M059J (cell line): Measurements from ENCODE around the gene WDR26. TPM values are rescaled to one million over a fixed set of nuclear protein-coding genes. Genes with fewer than 3 reads are reported as not detected.
"Not testable (repeated sequence)": the region's sequence is repeated elsewhere in the genome, so short reads cannot be mapped to it uniquely, and the experiment has no call there.

Experiments used
- DNase-seq: peaks from one replicate; pipeline ENCODE4 v3.0.0-alpha.2; 2012; ENCODE audit warnings: low read depth
- total RNA-seq: library from RNA; depleted of rRNA; stranded (reverse); fragments of >200 nt; shearing (Covaris generic); gene quantifications from 2 replicates; pipeline ENCODE4 v1.2.3, GENCODE V29; 2014

WDR26 gene
- total RNA-seq, 1 experiment from 2014 or later: 58.6 TPM

DNA sequence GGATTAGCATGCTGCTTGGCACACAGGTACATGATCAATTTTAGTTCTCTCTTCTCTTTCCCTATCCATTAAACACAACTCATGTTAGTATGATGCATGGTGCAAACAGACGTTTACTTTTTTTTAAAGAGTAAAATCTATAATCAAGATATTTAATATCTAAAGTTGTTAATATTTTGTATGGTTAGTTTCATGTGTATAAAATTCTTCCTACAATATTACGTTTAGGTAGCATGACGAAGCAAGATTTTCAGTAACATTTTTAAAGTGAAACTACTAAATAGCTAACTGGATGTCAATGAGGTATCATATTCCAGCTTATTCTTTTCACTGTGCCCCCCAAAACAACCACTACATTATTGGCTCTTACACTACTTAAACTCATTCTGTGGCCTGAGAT, 41.3 kb downstream of the WDR26 start:
- no peak for DNase-seq

- no peak for DNase-seq
Measured at GRCh38 chr1:224392411-224393249, 42.0 kb downstream of the WDR26 start.

GRCh38 chr1:224390517-224390916, 44.1 kb downstream of the WDR26 start:
- DNase-seq: no peak

DNA sequence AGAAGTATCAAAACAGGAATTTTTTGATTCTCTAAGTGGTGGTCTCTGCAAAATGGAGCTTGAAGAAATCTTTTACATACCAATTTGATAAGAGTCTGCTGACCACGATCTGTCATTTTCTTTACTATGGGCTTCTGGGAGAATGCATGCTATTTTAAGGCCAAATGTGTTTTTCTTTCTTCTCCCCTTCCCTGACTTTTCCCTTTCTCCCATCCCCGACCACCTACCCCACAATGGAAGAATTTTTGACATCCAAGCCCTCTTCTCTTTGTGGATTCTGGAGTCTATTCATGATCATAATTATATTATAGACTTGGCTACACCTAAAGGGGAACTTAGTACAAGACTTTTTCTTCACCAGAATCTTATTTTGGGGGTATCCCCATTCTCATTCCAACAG, 46.7 kb downstream of the WDR26 start:
- no peak for DNase-seq

GRCh38 chr1:224387302-224387912, 47.2 kb downstream of the WDR26 start:
- peak; percentile 46 for DNase-seq

DNA sequence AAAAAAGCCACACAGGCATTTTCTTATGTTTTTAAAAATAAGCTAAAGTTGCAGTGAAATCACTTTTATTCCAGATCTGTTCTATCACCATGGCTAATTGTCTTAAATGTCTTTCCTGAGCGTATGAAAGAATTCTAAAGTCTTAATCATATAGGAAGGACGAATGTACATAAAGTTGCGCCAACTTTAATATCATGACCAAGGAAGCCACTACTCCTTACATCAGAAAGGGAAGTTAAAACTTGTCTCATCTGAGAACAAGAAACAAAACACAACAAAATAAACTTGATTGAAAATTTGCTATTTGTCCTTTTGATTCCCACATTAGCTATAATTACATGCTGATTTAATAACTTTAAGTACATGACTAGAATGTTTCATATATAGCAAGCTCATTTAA, 51.4 kb downstream of the WDR26 start:
- DNase-seq: no peak

DNA sequence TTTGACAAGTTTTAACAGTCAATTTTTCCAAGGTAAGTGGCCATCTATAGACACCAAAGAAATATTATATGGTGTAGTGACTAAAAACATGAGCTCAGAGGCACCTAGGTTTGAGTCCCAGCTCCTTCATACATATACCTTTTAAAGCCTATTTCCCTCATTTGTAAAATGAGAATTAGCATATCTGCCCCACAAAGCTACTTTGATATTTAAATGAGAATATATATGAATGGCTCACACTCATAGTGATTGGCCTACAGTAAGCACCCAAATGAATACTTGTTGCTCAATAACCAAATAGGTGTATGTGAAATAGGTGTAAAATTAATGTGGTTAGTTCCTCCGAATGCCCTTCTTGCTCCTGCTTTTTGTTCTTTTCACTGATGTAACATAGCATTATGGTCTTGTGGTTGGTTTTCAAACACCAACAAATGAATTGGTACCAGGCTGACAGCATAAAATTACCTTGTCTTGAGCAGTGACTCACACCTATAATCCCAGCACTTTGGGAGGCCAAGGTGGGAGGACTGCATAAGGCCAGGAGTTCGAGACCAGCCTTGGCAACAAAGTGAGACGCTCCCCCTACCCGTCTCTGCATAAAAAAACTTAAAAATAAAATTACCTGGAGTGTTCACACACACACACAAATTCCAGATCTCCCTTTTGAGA, 52.6 kb downstream of the WDR26 start:
- peak; percentile 28 for DNase-seq

- DNase-seq: no peak
Measured at GRCh38 chr1:224380003-224380402, 54.6 kb downstream of the WDR26 start.

DNA sequence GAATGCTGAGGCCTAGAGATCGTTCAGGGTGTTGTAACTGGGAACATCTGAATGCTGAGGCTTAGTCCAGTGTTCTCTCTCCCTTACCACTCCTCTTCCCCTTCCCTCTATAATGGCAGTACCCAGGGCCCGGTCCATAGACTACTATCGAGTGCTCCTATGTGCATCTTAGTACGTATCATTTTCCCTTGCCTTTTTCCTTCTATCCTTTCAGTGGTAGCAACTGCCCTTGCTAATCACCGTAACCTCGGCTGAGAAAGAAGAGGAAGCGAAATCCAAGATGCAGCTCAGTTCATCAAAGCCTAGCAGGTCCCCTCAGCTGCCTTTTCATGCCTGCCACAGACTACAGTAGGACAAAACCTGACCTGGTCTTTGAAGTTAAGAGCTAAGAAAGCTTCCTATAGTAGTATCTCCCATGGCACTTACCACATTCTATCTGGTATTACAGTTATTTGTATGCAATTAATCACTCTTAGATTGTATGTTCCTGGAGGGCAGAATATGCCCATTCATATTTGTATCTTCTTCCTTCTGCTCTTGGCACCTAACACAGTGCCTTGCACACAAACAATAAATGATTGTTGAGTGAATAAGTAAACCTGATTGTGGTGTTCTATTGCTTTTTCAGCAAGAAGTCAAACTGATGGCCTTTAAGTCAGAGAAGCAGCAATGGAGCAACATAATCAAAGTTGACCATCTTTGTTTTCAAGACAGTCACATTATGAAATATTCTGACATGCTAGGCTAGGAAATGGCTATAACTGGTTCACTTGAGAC, 55.6 kb downstream of the WDR26 start:
- no peak for DNase-seq

DNA sequence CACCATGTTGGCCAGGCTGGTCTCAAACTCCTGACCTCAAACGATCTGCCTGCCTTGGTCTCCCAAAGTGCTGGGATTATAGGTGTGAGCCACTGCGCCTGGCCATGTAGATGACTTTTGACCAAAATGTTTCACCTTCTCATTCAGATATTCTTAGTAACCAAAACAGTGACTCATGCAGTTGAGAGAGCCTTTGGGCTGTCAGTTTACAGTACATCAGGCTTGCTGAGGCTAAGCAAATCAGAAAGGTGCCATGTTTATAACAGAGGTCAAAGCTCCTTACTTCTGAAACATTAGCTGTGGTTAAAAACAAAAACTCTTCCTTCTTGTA, 57.0 kb downstream of the WDR26 start:
- peak; percentile 93 for DNase-seq

DNA sequence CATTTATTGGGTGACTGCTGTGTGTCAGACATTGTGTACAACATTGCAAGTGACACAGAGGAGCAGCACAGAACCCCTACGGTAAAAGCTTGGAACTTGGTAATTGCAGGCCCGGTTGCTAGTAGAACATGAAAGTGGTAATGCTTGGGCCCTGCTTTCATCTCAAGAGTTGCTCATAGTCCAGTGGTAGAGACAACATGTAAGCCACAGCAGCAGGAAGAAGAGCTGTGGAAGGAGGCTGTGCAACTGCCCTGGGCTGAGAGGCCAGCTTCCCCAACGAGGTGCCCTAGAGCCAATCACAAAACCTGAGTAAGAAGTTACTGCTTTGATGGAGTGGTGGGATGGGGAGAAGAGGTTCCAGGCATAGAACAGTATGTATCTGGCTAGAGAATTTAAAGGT, 59.5 kb downstream of the WDR26 start:
- DNase-seq: no peak

DNA sequence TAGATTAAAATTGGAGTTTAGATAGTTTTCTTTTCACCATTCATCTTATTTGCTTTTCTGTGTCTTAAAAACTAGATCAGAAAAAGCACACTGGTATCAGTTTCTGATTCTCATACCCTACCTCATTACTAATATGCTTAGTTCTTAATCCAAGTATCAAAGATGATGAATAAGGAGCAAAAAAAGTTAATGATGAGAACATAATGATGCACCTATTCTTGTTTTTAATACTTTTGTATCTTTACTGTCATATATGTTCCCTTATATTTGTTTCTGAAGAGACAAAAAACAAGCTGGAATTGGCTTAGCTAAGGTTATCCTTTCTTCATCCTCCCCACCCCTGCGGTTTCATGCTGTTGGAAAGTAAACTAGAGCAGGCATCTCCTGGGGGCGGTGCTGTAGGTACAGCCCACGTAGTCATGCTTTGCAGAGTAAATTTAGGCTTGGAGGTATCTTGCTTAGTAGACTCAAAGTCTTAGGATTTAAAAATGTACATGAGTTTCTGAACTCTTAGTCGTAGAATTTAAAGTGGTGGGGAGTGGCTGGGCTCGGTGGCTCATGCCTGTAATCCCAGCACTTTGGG, 61.5 kb downstream of the WDR26 start:
- no peak for DNase-seq

GRCh38 chr1:224368409-224368808, 66.2 kb downstream of the WDR26 start:
- no peak for DNase-seq

GRCh38 chr1:224359207-224359606, 75.4 kb downstream of the WDR26 start:
- DNase-seq: no peak

DNA sequence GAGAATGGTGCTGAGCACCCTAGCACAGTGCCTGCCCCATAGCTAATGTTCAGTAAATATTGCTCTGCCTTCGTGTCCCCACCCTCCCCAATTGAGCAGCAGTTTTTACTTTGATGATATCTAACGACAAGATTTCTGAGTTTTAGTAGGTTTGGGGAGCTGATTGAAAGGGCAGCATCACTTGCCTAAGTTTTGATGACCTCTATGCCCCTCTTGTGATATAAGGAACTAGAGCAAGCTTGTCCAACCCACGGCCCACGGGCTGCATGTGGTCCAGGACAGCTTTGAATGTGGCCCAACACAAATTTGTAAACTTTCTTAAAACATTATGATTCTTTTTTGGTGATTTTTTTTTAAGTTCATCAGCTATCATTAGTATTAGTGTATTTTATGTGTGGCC, 76.4 kb downstream of the WDR26 start:
- no peak for DNase-seq

- no peak for DNase-seq
Measured at GRCh38 chr1:224357626-224358124, 76.9 kb downstream of the WDR26 start.

GRCh38 chr1:224356685-224357625, 77.6 kb downstream of the WDR26 start, which contains the start of gene CNIH4:
TSS of gene CNIH4 (plus strand) at chr1:224356879. CDS start at chr1:224356925, 46 bp downstream.
- peak; percentile 97 for DNase-seq

DNA sequence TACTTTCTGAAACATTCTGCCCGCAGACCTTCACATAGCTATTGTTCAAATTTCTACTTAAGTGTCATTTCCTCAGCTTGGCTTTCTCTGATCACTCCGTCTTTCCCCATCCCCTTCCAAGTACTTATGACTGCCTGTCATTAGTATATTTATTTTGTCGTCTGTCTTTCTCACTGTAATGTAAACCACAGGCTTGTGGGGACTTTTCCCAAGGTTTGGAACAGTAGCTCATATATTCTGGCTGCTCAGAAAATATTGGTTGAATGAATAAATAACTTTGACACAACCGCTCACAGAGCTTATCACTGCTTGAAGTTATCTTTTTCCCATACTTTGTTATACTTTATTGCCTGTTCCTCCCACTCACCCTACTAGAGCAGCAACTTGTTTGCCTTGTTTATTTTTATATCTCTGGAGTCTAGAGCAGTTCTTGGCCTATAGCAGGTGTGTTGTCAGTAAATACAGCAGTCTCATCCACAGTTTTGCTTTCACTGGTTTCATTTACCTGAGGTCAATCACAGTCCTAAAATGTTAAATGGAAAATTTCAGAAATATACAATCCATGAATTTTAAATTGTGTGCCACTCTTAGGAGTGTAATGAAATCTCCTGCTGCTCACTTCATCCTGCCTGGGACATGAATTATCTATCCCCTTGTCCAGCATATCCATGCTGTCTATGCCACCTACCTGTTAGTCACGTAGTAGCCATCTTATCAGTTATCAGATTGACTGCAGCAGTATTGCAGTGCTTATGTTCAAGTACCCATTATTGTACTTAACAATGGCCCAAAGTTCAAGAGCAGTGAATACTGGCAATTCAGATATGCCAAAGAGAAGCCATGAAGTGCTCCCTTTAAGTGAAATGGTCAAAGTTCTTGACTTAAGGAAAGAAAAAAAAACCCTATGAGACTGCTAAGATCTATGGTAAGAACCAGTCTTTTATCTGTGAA, 80.3 kb downstream of the WDR26 start:
- no peak for DNase-seq

GRCh38 chr1:224352436-224353085, 82.0 kb downstream of the WDR26 start:
- not testable (repeated sequence) for DNase-seq
